ENCODE results near the gene HOPX.
"Not testable (repeated sequence)": the region's sequence is repeated elsewhere in the genome, so short reads cannot be mapped to it uniquely, and the experiment has no call there.

The HOPX gene

GRCh38 chr4:56681158-56681852, at the start of gene HOPX:
TSS of gene HOPX (minus strand) at chr4:56681296. CDS start at chr4:56657816, 23,480 bp downstream.
- no peak for DNase-seq (ENCODE audit: low read depth, low spot score)

- DNase-seq (ENCODE audit: low read depth, low spot score): no peak
Observed at GRCh38 chr4:56730097-56730496, 49.0 kb upstream of the HOPX start.

- no peak for DNase-seq (ENCODE audit: low read depth, low spot score)
Observed at GRCh38 chr4:56728512-56728911, 47.4 kb upstream of the HOPX start.

- no peak for DNase-seq (ENCODE audit: low read depth, low spot score)
Observed at GRCh38 chr4:56727150-56727549, 46.1 kb upstream of the HOPX start.

GRCh38 chr4:56726593-56726992, 45.5 kb upstream of the HOPX start:
- DNase-seq (ENCODE audit: low read depth, low spot score): not testable (repeated sequence)

GRCh38 chr4:56723659-56724230, 42.6 kb upstream of the HOPX start:
- no peak for DNase-seq (ENCODE audit: low read depth, low spot score)

GRCh38 chr4:56723201-56723605, 42.1 kb upstream of the HOPX start:
- DNase-seq (ENCODE audit: low read depth, low spot score): no peak

- no peak for DNase-seq (ENCODE audit: low read depth, low spot score)
Observed at GRCh38 chr4:56708146-56708545, 27.1 kb upstream of the HOPX start.

GRCh38 chr4:56705966-56706365, 24.9 kb upstream of the HOPX start:
- DNase-seq (ENCODE audit: low read depth, low spot score): no peak

GRCh38 chr4:56705334-56705733, 24.2 kb upstream of the HOPX start:
- DNase-seq (ENCODE audit: low read depth, low spot score): no peak

GRCh38 chr4:56704089-56704871, 23.2 kb upstream of the HOPX start:
- DNase-seq (ENCODE audit: low read depth, low spot score): no peak

- no peak for DNase-seq (ENCODE audit: low read depth, low spot score)
Observed at GRCh38 chr4:56703378-56703777, 22.3 kb upstream of the HOPX start.

GRCh38 chr4:56701644-56702043, 20.5 kb upstream of the HOPX start:
- no peak for DNase-seq (ENCODE audit: low read depth, low spot score)

- no peak for DNase-seq (ENCODE audit: low read depth, low spot score)
Observed at GRCh38 chr4:56701161-56701480, 20.0 kb upstream of the HOPX start.

- no peak for DNase-seq (ENCODE audit: low read depth, low spot score)
Observed at GRCh38 chr4:56699537-56700105, 18.5 kb upstream of the HOPX start.

GRCh38 chr4:56698329-56698728, 17.2 kb upstream of the HOPX start:
- DNase-seq (ENCODE audit: low read depth, low spot score): no peak

- no peak for DNase-seq (ENCODE audit: low read depth, low spot score)
Observed at GRCh38 chr4:56696056-56696455, 15.0 kb upstream of the HOPX start.

GRCh38 chr4:56693476-56693875, 12.4 kb upstream of the HOPX start:
- not testable (repeated sequence) for DNase-seq (ENCODE audit: low read depth, low spot score)

GRCh38 chr4:56692576-56692975, 11.5 kb upstream of the HOPX start:
- DNase-seq (ENCODE audit: low read depth, low spot score): no peak

GRCh38 chr4:56691425-56691824, 10.3 kb upstream of the HOPX start:
- DNase-seq (ENCODE audit: low read depth, low spot score): no peak

- DNase-seq (ENCODE audit: low read depth, low spot score): no peak
Observed at GRCh38 chr4:56690393-56690792, 9.3 kb upstream of the HOPX start.

GRCh38 chr4:56689201-56689969, 8.3 kb upstream of the HOPX start:
- no peak for DNase-seq (ENCODE audit: low read depth, low spot score)
